LNCaP clone FGC (cell line): Measurements from ENCODE around the gene D2HGDH.
A peak's percentile ranks its signal among the peaks of the same experiment; 100 is the strongest.

Experiments used
- DNase-seq: peaks from one replicate; pipeline ENCODE4 v3.0.0-alpha.2; 2011; ENCODE audit warnings: low read depth
- H3K4me3 ChIP-seq: 2 replicates; pipeline ENCODE4 v1.5.1; 2011; ENCODE audit warnings: mild to moderate bottlenecking, low read depth, low read length, control low read depth
- TF ChIP-seq, protein P1 (sequence below): IDR thresholded peaks from 2 replicates; pipeline ENCODE4 v1.5.1; 2012; ENCODE audit warnings: mild to moderate bottlenecking; ENCODE audit not compliant: control insufficient read depth, insufficient read depth; ENCODE audit errors: extremely low read depth

D2HGDH gene

GRCh38 chr2:241708879-241709278, 25.6 kb upstream of the D2HGDH start:
- TF ChIP-seq, protein P1, sequence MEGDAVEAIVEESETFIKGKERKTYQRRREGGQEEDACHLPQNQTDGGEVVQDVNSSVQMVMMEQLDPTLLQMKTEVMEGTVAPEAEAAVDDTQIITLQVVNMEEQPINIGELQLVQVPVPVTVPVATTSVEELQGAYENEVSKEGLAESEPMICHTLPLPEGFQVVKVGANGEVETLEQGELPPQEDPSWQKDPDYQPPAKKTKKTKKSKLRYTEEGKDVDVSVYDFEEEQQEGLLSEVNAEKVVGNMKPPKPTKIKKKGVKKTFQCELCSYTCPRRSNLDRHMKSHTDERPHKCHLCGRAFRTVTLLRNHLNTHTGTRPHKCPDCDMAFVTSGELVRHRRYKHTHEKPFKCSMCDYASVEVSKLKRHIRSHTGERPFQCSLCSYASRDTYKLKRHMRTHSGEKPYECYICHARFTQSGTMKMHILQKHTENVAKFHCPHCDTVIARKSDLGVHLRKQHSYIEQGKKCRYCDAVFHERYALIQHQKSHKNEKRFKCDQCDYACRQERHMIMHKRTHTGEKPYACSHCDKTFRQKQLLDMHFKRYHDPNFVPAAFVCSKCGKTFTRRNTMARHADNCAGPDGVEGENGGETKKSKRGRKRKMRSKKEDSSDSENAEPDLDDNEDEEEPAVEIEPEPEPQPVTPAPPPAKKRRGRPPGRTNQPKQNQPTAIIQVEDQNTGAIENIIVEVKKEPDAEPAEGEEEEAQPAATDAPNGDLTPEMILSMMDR = no peak
- no peak for DNase-seq
- no peak overlapping the region for H3K4me3 ChIP-seq

DNA sequence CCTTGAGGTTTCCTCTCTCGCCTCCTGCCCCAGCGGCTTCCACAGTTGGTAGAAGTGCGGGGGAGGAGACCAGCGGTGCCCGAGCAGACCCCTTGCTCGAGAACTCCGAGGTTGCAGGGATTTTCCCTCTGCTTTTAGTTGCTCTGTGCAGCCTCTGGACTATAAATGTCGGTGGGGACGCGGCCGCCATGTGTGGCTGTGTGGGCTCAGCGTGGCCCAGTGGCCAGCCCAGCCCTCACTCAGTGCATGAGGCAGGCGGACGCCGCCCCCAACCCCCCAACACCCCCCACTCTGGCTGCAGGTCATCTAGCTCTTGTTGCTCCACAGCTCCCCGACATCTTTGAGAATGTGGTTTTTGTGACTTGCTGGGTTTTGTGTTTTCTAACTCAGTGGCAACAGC, 15.3 kb upstream of the D2HGDH start:
- H3K4me3 ChIP-seq = no peak overlapping the region
- DNase-seq = no peak
- TF ChIP-seq, protein P1 = no peak

DNA sequence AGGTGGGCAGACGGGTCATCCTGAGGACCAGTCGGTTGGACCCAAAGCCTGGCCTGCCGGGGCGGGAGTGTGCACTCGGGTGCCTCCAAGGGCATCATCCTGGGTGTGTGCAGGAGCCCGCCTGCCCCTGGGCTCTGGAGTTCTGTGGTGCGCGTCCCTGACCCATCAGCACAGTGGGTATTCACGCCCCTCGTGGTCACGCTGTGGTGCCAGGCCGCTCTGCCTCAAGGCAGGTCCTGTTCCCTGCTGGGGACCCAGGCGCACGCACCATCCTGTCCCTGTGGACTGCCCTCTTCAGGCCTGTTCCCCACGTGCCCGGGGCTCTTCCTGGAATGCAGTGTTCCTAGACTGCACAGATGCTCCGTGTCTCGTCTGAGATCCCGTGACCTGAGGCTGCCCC, 14.3 kb upstream of the D2HGDH start:
- H3K4me3 ChIP-seq = no peak overlapping the region
- DNase-seq = no peak
- TF ChIP-seq, protein P1 = no peak

DNA sequence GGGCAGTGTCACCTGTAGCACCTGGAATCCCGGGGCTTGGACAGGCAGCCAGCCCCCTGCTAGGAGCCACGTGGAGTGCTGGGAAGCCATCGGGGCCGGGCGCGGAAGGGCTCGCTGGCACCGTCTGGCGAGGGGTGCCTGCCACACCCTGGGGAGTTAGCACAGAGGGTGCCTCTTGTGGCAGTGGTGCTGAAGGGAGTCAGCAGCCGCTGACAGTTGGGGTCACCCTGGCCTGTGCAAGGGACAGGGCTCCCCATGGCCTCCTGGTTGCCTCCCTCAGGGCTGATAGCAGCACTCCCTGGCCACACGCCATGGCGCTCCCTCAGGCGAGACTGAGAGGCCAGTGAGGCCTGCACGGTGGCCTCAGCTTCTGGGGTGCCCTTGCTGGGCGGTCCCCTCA, 13.9 kb upstream of the D2HGDH start:
- TF ChIP-seq, protein P1 = no peak
- no peak for DNase-seq
- H3K4me3 ChIP-seq = no peak overlapping the region

GRCh38 chr2:241721852-241722251, 12.6 kb upstream of the D2HGDH start:
- no peak overlapping the region for H3K4me3 ChIP-seq
- TF ChIP-seq, protein P1 = no peak
- DNase-seq = no peak

DNA sequence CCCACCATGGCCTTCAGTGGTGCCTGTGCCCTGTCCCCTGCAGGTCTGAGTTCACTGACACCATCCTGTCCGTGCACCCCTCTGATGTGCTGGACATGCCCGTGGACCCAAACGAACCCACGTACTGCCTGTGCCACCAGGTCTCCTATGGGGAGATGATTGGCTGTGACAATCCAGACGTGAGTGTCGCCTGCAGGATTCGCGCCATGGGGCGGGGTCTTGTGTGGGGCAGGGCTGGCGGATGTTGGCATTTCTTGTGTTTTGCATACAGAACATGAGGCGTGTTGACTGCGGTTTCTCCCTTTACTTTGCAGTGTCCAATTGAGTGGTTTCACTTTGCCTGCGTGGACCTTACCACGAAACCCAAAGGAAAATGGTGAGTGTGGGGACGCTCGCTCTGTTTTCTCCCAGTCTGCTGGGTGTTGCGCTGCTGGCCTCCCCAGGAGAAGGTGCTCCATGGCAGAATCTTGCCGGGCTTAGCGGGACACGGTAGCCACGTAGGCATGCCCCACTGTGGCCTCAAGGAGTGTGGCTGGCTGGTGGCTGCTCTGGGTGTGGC, 11.5 kb upstream of the D2HGDH start:
- TF ChIP-seq, protein P1 = no peak
- H3K4me3 ChIP-seq = no peak overlapping the region
- DNase-seq = no peak

DNA sequence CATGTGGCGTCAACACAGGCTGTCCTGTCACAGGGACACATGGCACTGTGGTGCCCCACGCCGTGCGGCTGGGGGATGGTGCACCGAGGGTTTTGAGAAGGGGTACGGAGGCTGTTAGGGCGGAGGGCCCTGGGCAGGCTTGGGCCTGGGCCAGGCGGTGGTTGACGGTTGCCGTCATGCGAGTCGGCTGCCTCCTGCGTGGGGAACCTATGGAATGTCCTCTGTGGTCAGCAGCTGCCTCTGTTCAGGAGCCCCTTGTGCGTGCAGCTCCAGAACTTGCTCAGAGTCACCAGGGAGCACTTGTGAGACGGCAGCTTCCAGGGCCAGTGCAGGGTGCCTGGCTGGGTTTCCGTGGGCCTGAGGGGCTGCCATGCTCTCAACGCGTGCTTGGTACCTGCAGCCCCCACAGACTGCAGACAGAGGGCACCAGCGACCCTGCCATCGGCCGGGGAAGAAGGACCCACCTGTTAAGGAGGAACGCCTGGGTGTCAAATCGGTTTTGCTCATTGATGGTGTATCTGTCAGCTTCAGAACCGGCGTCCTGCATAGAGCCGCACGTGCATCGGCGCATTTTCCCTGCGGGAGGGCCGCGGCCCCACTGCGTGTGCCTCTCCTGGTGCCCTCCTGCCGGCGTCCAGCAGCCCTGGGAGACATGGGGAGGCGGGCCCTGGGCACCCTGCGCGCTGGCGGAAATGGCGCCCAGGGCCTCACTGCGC, 10.0 kb upstream of the D2HGDH start:
- no peak for DNase-seq
- TF ChIP-seq, protein P1 = peak; percentile 23

More for the DNA sequence above, 10.0 kb upstream of the D2HGDH start:
- no peak overlapping the region for H3K4me3 ChIP-seq
